Testis (tissue), 3 donors: Measurements from ENCODE around the gene DGAT2. TPM values are rescaled to one million over a fixed set of nuclear protein-coding genes. Genes with fewer than 3 reads are reported as not detected.

Source experiments
- DNase-seq: peaks from one replicate; pipeline ENCODE4 v3.0.0-alpha.2; 2019
- H3K27ac ChIP-seq, 2 donors: fragments of 200-600 bp; sonication (generic); one replicate each; pipeline ENCODE4 v1.5.1; 2019
- H3K27me3 ChIP-seq: fragments of 200-600 bp; sonication (generic); one replicate; pipeline ENCODE4 v1.5.1; 2019
- H3K36me3 ChIP-seq: fragments of 200-600 bp; sonication (generic); one replicate; pipeline ENCODE4 v1.5.1; 2017; ENCODE audit warnings: low read depth; ENCODE audit errors: missing control alignments
- H3K4me1 ChIP-seq: fragments of 200-600 bp; sonication (generic); one replicate; pipeline ENCODE4 v1.5.1; 2019
- H3K4me3 ChIP-seq, 2 donors: fragments of 200-600 bp; sonication (generic); one replicate each; pipeline ENCODE4 v1.5.1; 2017 to 2019
- H3K9me3 ChIP-seq: fragments of 200-600 bp; sonication (generic); one replicate; pipeline ENCODE4 v1.5.1; 2017
- POLR2A ChIP-seq: fragments of 450-650 bp; IDR thresholded peaks from one replicate; pipeline ENCODE4 v1.6.1; 2017; ENCODE audit warnings: antibody characterized with exemption, mild to moderate bottlenecking, moderate library complexity
- WGBS, 2 donors: methylation state at CpG; one replicate each; pipeline ENCODE4 v1.1.5; 2018; 5-methylcytosine and 5-hydroxymethylcytosine counted together
- intact Hi-C: fragments of 100-400 bp; cut with DNase I; formaldehyde crosslinking; loops from one replicate; pipeline ENCODE4 v1.15.1; 2023; ENCODE audit warnings: low total_unique reads
- polyA plus RNA-seq: library from polyadenylated mRNA; stranded (reverse); fragments of 350-450 nt; fragmentation: Illumina TruSeq; extraction: RNeasy Lipid Tissue Mini Kit (QIAGEN cat#74804); gene quantifications from one replicate; pipeline ENCODE4 v1.2.3, GENCODE V29; 2014; ENCODE audit warnings: low read depth, low replicate concordance; ENCODE audit not compliant: insufficient read depth
- small RNA-seq, 2 donors: library from RNA; depleted of rRNA; stranded (forward); fragments of <200 nt; gene quantifications; one replicate each; pipeline ENCODE3, GENCODE V24; 2016
- total RNA-seq, 2 donors: library from RNA; depleted of rRNA; stranded (reverse); fragments of >200 nt; gene quantifications; one replicate each; pipeline ENCODE4 v1.2.3, GENCODE V29; 2016
- TF ChIP-seq, protein P1 (sequence below), 3 experiments: fragments of 450-650 bp in 2 of 3; fragments of 200-600 bp in 1 of 3; sonication (generic) in 1 of 3; IDR thresholded peaks; one replicate each; pipeline ENCODE4 v1.5.1; 2016 to 2019; ENCODE audit warnings: antibody characterized with exemption in 3 of 3, mild to moderate bottlenecking in 2 of 3, moderate library complexity in 1 of 3

Gene DGAT2
- total and polyA plus RNA-seq, 3 donors from 2014 or later, result 40.9 to 77.6 (median 54.6) TPM

DNA sequence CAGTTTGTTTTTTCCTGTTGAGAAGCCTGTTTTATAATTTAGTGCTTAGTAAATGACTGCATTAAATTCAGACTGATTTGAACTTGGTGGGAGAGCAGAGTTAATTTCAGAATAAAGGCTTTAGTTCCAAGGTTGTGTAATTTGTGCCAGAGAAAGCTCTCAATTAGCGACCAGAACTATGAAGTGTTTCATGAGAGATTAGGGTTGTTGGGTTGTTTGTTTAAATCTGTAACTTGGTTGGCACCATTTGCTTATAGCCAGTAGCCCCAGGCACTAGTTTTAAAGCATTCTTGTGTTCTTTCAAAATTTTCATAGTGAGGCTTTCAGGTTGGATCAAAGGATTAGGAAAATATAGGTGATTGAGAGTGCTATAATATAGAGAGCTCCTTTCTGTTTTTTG, 71.9 kb downstream of the DGAT2 start:
- TF ChIP-seq POLR2A, result no peak
- TF ChIP-seq, protein P1, sequence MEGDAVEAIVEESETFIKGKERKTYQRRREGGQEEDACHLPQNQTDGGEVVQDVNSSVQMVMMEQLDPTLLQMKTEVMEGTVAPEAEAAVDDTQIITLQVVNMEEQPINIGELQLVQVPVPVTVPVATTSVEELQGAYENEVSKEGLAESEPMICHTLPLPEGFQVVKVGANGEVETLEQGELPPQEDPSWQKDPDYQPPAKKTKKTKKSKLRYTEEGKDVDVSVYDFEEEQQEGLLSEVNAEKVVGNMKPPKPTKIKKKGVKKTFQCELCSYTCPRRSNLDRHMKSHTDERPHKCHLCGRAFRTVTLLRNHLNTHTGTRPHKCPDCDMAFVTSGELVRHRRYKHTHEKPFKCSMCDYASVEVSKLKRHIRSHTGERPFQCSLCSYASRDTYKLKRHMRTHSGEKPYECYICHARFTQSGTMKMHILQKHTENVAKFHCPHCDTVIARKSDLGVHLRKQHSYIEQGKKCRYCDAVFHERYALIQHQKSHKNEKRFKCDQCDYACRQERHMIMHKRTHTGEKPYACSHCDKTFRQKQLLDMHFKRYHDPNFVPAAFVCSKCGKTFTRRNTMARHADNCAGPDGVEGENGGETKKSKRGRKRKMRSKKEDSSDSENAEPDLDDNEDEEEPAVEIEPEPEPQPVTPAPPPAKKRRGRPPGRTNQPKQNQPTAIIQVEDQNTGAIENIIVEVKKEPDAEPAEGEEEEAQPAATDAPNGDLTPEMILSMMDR (IDR thresholded peaks at IDR 0.05), result no peak
- 58 to 74% methylated on average over 1 of the region's 1 CpG for WGBS, 2 donors
- no peaks in the 10 kb centered on the region for H3K9me3 ChIP-seq
- H3K36me3 ChIP-seq, result no peaks in the 10 kb centered on the region
- H3K4me1 ChIP-seq, result no peaks in the 10 kb centered on the region
- no peak overlapping the region for H3K27ac ChIP-seq
- H3K4me3 ChIP-seq, result no peak overlapping the region
- intact Hi-C loops, result no loop called here
- no peaks in the 10 kb centered on the region for H3K27me3 ChIP-seq
- DNase-seq, result no peak

DNA sequence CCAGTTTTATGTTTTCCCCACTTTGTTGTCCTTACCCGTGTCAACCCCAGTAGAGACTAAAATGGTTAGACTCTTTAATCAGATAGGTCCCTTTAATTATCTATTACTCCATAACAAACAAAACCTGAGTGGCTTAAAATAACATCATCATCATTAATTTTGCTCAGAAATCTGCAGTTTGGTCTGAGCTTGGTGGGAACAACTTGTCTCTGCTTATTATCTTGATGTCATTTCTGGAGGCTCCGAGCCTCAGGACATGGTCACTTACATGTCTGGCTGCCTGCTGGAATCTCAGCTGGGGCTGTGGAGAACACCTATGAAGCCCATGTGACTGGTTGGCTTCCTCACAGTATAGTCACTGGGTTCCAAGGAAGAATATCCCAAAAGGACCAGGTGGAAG, 73.2 kb downstream of the DGAT2 start:
- WGBS, 2 donors, result 72 to 81% methylated on average over 2 of the region's 2 CpGs
- TF ChIP-seq, protein P1 (IDR thresholded peaks at IDR 0.05), result no peak
- TF ChIP-seq POLR2A, result no peak
- Histone ChIP-seq H3K27ac (no peak overlapping the region), H3K4me3 (no peak overlapping the region), H3K4me1 (no peaks in the 10 kb centered on the region), H3K27me3 (no peaks in the 10 kb centered on the region), H3K36me3 (no peaks in the 10 kb centered on the region), H3K9me3 (no peaks in the 10 kb centered on the region)
- no peak for DNase-seq
- intact Hi-C loops, result no loop called here

DNA sequence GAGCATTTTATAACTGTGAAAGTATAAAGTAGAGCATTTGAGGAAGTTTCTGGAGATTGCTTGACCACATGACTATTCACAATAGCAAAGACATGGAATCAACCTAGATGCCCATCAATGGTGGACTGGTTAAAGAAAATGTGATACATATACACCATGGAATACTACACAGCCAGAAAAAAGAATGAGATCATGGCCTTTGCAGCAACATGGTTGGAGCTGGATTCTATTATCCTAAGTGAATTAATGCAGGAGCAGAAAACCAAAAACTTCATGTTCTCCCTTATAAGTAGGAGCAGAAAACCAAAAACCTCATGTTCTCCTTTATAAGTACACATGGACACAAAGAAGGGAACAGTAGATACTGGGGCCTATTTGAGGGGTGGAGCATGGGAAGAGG, 76.7 kb downstream of the DGAT2 start:
- no peak overlapping the region for H3K4me3 ChIP-seq
- H3K36me3 ChIP-seq, result no peaks in the 10 kb centered on the region
- TF ChIP-seq POLR2A, result no peak
- TF ChIP-seq, protein P1 (IDR thresholded peaks at IDR 0.05), result no peak
- no peak overlapping the region for H3K27ac ChIP-seq
- H3K4me1 ChIP-seq, result no peaks in the 10 kb centered on the region
- H3K27me3 ChIP-seq, result no peaks in the 10 kb centered on the region
- no peak for DNase-seq
- intact Hi-C loops, result no loop called here
- no peaks in the 10 kb centered on the region for H3K9me3 ChIP-seq

DNA sequence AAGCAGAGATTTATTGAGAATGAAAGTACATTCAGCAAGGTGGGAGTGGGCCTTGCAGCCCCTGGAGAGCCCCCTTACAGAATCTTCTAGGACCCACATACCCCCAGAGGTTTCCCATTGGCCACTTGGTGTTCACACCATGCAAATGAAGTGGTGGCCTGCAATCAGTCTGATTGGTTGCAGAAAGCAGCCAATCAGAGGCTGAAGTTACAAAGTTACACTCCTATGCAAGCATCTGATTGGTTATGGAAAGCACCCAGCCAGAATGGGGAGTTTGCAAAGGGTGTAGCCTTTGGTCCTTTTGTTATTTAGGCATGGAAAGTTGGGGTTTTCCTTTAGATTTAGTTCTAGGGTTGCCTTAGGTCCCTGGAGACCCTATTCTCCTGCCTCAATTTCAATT, 81.3 kb downstream of the DGAT2 start:
- intact Hi-C loops, result no loop called here
- no peak overlapping the region for H3K27ac ChIP-seq
- no peaks in the 10 kb centered on the region for H3K4me1 ChIP-seq
- H3K4me3 ChIP-seq, result no peak overlapping the region
- DNase-seq, result peak; percentile 45
- H3K27me3 ChIP-seq, result no peaks in the 10 kb centered on the region
- no peak for TF ChIP-seq POLR2A
- TF ChIP-seq, protein P1 (IDR thresholded peaks at IDR 0.05), result no peak
- no peaks in the 10 kb centered on the region for H3K9me3 ChIP-seq
- no peaks in the 10 kb centered on the region for H3K36me3 ChIP-seq

DNA sequence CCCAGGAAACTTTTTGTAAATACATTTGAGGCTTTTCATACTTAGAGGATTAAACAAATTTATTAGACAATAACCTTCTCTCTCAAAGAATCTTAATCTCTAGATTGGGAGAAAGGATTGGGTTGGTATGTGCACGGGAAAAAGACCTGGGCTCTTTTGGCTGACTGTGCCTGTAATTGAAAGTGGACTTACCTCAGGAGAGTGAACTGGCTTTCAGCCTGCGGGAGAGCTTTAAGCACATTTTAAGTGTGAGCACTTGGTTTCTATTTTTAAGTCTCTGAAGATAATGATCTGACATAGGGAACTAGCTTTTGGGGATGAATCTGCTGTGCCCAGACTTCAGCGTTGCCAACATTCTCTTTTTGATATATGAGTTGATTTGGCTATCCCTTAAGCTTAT, 82.2 kb downstream of the DGAT2 start:
- Histone ChIP-seq H3K9me3 (no peaks in the 10 kb centered on the region), H3K4me1 (no peaks in the 10 kb centered on the region), H3K27me3 (no peaks in the 10 kb centered on the region), H3K4me3 (no peak overlapping the region), H3K27ac (peak overlapping the region in 1 of 2 donors; percentile 39), H3K36me3 (no peaks in the 10 kb centered on the region)
- intact Hi-C loops, result no loop called here
- TF ChIP-seq, protein P1 (IDR thresholded peaks at IDR 0.05), result no peak
- TF ChIP-seq POLR2A, result no peak
- no peak for DNase-seq
- WGBS, 2 donors, result 41 to 50% methylated on average over 3 of the region's 3 CpGs

Small RNAs within 50 kb of the gene (small RNA-seq; reads per million reads assigned to genes)
- gene RF00019 (0 reads per million in 2 donors), gene RN7SL786P (0 reads per million in 2 donors)

Other genes with a start within 250 kb of the DGAT2 start
- gene GDPD5, start 242.8 kb upstream of the DGAT2 start, total RNA-seq, result 10 to 100 TPM; 43.3 to 99.5 TPM
- 65.8 TPM for gene GDPD5, start 242.8 kb upstream of the DGAT2 start, polyA plus RNA-seq
- gene SERPINH1, start 206.5 kb upstream of the DGAT2 start, total RNA-seq, result 100 to 1,000 TPM; 122 to 178 TPM
- gene SERPINH1, start 206.5 kb upstream of the DGAT2 start, polyA plus RNA-seq, result 92.2 TPM
- gene MAP6, start 99.7 kb upstream of the DGAT2 start, total RNA-seq, result 10 to 100 TPM; 17.8 to 23.8 TPM
- gene MAP6, start 99.7 kb upstream of the DGAT2 start, polyA plus RNA-seq, result 38.1 TPM
- gene MOGAT2, start 50.9 kb upstream of the DGAT2 start, total RNA-seq, result under 1 TPM; 0.19 to 0.31 TPM
- gene MOGAT2, start 50.9 kb upstream of the DGAT2 start, polyA plus RNA-seq, result 0.24 TPM
- gene UVRAG, start 46.4 kb downstream of the DGAT2 start, total RNA-seq, result 10 to 100 TPM; 20.1 to 22.4 TPM
- gene UVRAG, start 46.4 kb downstream of the DGAT2 start, polyA plus RNA-seq, result 10.8 TPM